ENCODE measurements around the gene CCSER2.

- no peak for TF ChIP-seq CTCF (IDR thresholded peaks at IDR 0.05)
- TF ChIP-seq CHD2 (IDR thresholded peaks at IDR 0.05; ENCODE audit: low read length, partially characterized antibody) = no peak
- no peak for TF ChIP-seq BCL3 (IDR thresholded peaks at IDR 0.05)
- TF ChIP-seq EP300 (IDR thresholded peaks at IDR 0.05) = no peak
- no peak for TF ChIP-seq GATA3 (IDR thresholded peaks at IDR 0.05; ENCODE audit: borderline replicate concordance)
- no peak for TF ChIP-seq KDM1A (IDR thresholded peaks at IDR 0.05; ENCODE audit: low read depth)
- no peak for TF ChIP-seq POLR2A (IDR thresholded peaks at IDR 0.05; ENCODE audit: low read length)
- no peak for TF ChIP-seq RAD21 (conservative IDR thresholded peaks at IDR 0.05 in 1 of 2, IDR thresholded peaks at IDR 0.05 in 1 of 2)
- no peak for TF ChIP-seq RNF2 (IDR thresholded peaks at IDR 0.05; ENCODE audit: borderline replicate concordance, low read depth)
- no peak for TF ChIP-seq MAX (IDR thresholded peaks at IDR 0.05)
These were observed 16.1 kb downstream of the CCSER2 start for GRCh38 chr10:84344526-84344925.

Data from A549 (cell line).